Upper lobe of right lung (tissue), 1 donor: ENCODE data around the gene SUSD3. TPM values are rescaled to one million over a fixed set of nuclear protein-coding genes. Genes with fewer than 3 reads are reported as not detected.

Experiments
- ATAC-seq: fragments of 200-7000 bp; cut with Tn5 transposase; one replicate; pipeline ENCODE4 v1.9.1; 2020; ENCODE audit warnings: mild to moderate bottlenecking, moderate library complexity
- DNase-seq: peaks from one replicate; pipeline ENCODE4 v3.0.0-alpha.2; 2020
- H3K27ac ChIP-seq: fragments of 200-600 bp; one replicate; pipeline ENCODE4 v1.8.0; 2022
- H3K27me3 ChIP-seq: fragments of 200-600 bp; one replicate; pipeline ENCODE4 v1.8.0; 2022; ENCODE audit warnings: mild to moderate bottlenecking
- H3K36me3 ChIP-seq: fragments of 200-600 bp; one replicate; pipeline ENCODE4 v1.8.0; 2022
- H3K4me1 ChIP-seq: fragments of 200-600 bp; one replicate; pipeline ENCODE4 v1.8.0; 2022
- H3K4me3 ChIP-seq: fragments of 200-600 bp; one replicate; pipeline ENCODE4 v1.8.0; 2022; ENCODE audit warnings: mild to moderate bottlenecking
- H3K9me3 ChIP-seq: fragments of 200-600 bp; one replicate; pipeline ENCODE4 v1.8.0; 2022
- intact Hi-C: fragments of 100-400 bp; cut with DNase I; formaldehyde crosslinking; loops from one replicate; pipeline ENCODE4 v1.11.0; 2022
- total RNA-seq: library from RNA; stranded (reverse); fragmentation: NEBNext Ultra II Directional; extraction: Animal tissue kit (Norgen Biotek cat#: 25700); gene quantifications from one replicate; pipeline ENCODE4 v1.2.1, GENCODE V29; 2021
- TF ChIP-seq, protein P1 (sequence below): fragments of 200-600 bp; IDR thresholded peaks from one replicate; pipeline ENCODE4 v1.8.0; 2022; ENCODE audit warnings: antibody characterized with exemption
- donor health status: DM: no; HTN: yes; CAD: no; lungs with severe emphysema.

The SUSD3 gene
- total RNA-seq, 1 donor from 2014 or later, result 4.8 TPM

DNA sequence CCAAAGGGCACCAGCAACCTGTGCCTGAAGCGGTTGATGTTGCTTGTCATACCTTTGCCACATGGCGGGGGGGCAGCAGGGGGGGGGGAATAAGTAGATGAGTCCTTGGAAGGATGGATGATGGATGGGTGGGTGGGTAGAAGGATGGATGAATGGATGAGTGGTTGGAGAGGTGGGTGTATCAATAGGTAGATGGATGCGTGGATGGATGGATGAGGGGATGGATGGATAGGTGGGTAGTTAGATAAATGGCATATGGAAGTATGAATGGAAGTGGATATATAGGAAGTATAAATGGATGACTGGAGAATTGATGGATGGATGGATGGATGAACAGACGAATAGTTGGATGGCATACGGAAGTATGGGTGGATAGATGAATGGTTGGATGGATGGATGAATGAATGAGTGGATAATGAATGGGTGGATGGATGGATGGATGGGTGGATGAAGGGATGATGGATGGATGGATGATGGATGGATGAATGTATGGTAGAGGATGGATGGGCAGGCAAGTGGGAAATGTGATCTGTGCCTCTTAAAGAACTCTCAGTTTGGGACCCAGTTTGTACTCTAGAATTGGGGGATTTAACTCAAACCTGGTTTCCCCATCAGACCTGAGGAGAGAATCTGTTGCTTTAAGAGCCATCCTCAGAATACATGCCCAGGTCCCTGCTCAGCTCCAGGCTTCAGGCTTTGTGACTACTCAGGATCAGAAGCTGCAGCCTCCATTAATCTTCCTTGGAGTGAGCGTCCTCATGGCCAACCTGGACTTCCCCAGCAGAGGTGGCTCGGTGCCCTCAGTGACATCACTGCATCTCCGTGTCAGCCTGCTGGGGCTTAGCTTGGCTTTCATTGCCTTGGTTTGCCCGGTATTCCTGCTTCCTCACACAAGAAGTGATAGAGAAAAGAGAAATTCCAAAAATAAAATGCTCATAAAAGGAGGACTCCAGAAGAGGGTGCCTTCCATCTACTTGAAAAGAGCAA is 27.6 kb upstream of the SUSD3 start:
- Histone ChIP-seq H3K4me3 (no peak overlapping the region), H3K36me3 (peaks cover 7% of the 10 kb centered on the region), H3K27me3 (no peaks in the 10 kb centered on the region), H3K27ac (no peak overlapping the region), H3K4me1 (peaks cover 4% of the 10 kb centered on the region), H3K9me3 (no peaks in the 10 kb centered on the region)
- ATAC-seq (no peak), DNase-seq (no peak)
- TF ChIP-seq, protein P1, sequence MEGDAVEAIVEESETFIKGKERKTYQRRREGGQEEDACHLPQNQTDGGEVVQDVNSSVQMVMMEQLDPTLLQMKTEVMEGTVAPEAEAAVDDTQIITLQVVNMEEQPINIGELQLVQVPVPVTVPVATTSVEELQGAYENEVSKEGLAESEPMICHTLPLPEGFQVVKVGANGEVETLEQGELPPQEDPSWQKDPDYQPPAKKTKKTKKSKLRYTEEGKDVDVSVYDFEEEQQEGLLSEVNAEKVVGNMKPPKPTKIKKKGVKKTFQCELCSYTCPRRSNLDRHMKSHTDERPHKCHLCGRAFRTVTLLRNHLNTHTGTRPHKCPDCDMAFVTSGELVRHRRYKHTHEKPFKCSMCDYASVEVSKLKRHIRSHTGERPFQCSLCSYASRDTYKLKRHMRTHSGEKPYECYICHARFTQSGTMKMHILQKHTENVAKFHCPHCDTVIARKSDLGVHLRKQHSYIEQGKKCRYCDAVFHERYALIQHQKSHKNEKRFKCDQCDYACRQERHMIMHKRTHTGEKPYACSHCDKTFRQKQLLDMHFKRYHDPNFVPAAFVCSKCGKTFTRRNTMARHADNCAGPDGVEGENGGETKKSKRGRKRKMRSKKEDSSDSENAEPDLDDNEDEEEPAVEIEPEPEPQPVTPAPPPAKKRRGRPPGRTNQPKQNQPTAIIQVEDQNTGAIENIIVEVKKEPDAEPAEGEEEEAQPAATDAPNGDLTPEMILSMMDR, result no peak
- intact Hi-C loops, result no loop called here

- intact Hi-C loops, result no loop called here
- peaks cover 7% of the 10 kb centered on the region for H3K36me3 ChIP-seq
- H3K4me1 ChIP-seq, result peaks cover 4% of the 10 kb centered on the region
- TF ChIP-seq, protein P1, result no peak
- no peak overlapping the region for H3K27ac ChIP-seq
- ATAC-seq, result peak; percentile 69
- DNase-seq, result no peak
- no peak overlapping the region for H3K4me3 ChIP-seq
- H3K27me3 ChIP-seq, result no peaks in the 10 kb centered on the region
- no peaks in the 10 kb centered on the region for H3K9me3 ChIP-seq
Observed at GRCh38 chr9:93031629-93032430, 26.7 kb upstream of the SUSD3 start.

- DNase-seq (no peak), ATAC-seq (no peak)
- no peaks in the 10 kb centered on the region for H3K27me3 ChIP-seq
- TF ChIP-seq, protein P1, result no peak
- no peak overlapping the region for H3K27ac ChIP-seq
- H3K4me1 ChIP-seq, result peaks cover 4% of the 10 kb centered on the region
- peaks cover 7% of the 10 kb centered on the region for H3K36me3 ChIP-seq
- no peak overlapping the region for H3K4me3 ChIP-seq
- intact Hi-C loops, result no loop called here
- H3K9me3 ChIP-seq, result no peaks in the 10 kb centered on the region
Observed at GRCh38 chr9:93032545-93032944, 26.0 kb upstream of the SUSD3 start.

DNA sequence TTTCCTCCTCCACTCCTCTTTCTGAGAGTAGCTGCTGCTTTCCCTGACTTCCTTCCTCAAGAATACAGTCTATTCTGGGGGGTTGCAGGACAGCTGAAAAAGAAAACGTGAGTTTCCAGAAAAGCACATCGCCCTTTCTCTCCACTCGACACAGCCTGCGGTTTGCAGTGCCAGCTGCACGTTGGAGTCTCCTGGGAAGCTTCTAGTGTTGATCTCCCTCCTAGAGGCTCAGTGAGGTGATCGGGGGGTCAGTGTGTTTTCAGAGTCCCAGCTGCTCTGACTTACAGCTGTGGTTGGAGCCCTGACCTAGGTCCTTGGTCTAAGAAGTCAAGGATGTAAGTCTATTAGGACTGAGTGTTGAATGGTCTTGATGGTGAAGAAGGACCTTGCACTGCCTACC is 25.0 kb upstream of the SUSD3 start:
- peaks cover 4% of the 10 kb centered on the region for H3K4me1 ChIP-seq
- TF ChIP-seq, protein P1, result no peak
- no peak overlapping the region for H3K4me3 ChIP-seq
- intact Hi-C loops, result no loop called here
- no peaks in the 10 kb centered on the region for H3K9me3 ChIP-seq
- no peak overlapping the region for H3K27ac ChIP-seq
- DNase-seq, result no peak
- peaks cover 7% of the 10 kb centered on the region for H3K36me3 ChIP-seq
- no peak for ATAC-seq
- H3K27me3 ChIP-seq, result no peaks in the 10 kb centered on the region

DNA sequence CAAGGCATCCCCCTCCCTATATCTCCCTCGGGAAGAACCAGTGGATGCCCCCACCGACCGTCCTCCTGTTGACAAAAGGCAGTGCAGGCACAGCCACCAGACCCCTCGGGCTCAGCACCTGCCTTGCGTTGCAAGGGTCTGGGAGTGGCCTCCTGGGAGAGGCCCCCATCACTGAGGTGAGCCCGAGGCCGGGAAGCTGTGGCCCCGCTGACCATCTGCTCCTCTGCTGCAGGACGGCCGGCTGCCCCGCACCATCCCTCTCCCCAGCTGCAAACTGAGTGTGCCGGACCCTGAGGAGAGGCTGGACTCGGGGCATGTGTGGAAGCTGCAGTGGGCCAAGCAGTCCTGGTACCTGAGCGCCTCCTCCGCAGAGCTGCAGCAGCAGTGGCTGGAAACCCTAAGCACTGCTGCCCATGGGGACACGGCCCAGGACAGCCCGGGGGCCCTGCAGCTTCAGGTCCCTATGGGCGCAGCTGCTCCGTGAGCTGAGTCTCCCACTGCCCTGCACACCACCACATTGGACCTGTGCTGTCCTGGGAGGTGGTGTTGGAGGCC is 23.3 kb upstream of the SUSD3 start:
- H3K4me1 ChIP-seq, result peaks cover 4% of the 10 kb centered on the region
- H3K9me3 ChIP-seq, result no peaks in the 10 kb centered on the region
- H3K27ac ChIP-seq, result no peak overlapping the region
- DNase-seq, result no peak
- no peaks in the 10 kb centered on the region for H3K27me3 ChIP-seq
- H3K36me3 ChIP-seq, result peaks cover 7% of the 10 kb centered on the region
- no peak for ATAC-seq
- no peak overlapping the region for H3K4me3 ChIP-seq
- intact Hi-C loops, result no loop called here
- TF ChIP-seq, protein P1, result no peak
